Measurements from ENCODE around the gene PRKCA.

PRKCA gene

DNA sequence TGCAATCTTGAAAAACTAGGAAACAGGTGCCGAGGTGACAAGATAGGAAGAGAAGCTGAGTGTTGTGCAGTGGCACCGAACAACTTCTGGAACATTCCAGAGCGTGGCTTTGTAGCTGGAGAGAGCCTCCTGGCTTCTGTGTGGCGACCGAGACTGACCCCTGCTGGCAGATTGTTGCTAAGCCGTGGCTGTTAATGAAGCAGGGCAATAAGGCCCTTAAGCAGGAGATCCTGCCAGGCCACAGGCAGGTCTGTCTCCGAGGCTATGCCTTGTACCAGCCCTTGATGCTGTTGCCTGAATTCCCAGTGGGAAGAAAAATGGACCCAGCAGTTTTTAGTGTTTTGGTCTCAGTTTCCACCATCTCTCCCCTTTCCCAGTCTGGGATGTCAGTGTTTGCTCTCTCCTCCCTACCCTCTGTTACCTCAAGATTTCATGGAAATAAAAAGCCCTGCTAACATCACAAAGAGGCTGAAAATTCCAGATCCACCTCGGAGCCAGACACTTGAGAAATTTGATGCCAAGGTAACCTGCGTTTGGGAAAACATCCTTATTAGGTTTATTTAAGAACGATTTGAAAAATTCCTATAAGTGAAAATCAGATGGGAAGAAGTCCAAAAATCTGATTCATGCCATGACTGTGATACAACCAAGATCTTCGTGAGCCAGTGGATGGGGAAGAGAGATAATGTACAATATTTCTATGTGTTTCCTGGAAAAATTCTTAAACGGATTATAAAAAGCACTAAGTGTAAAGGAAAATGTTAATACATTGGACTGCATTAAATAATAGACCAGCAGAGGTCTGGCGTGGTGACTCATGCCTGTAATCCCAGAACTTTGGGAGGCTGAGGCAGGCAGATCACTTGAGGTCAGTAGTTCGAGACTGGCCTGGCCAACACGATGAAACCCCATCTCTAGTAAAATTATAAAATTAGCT, 265.1 kb downstream of the PRKCA start:
- ATAC-seq = peak; percentile 89
- TF ChIP-seq TSHZ2 (CRISPR knock-in tag; IDR thresholded peaks at IDR 0.05) (peak; percentile 46), ZC3H10 (CRISPR knock-in tag; IDR thresholded peaks at IDR 0.05) (peak; percentile 78), RARB (CRISPR knock-in tag; IDR thresholded peaks at IDR 0.05) (peak; percentile 44; the same call in 1 of the 2 replicates), ISL1 (CRISPR knock-in tag; IDR thresholded peaks at IDR 0.05) (peak; percentile 100), GLIS3 (CRISPR knock-in tag; IDR thresholded peaks at IDR 0.05) (peak; percentile 96), ESRRG (CRISPR knock-in tag; IDR thresholded peaks at IDR 0.05) (peak; percentile 84; the same call in 1 of the 2 replicates), CSRNP3 (CRISPR knock-in tag; IDR thresholded peaks at IDR 0.05) (peak; percentile 87; the same call in 1 of the 2 replicates), SNAI2 (CRISPR knock-in tag; IDR thresholded peaks at IDR 0.05) (peak; percentile 75; the same call in 1 of the 2 replicates), CSDC2 (CRISPR knock-in tag; IDR thresholded peaks at IDR 0.05) (peak; percentile 87), TOX (CRISPR knock-in tag; IDR thresholded peaks at IDR 0.05; ENCODE audit: borderline replicate concordance) (no peak; the same call in 1 of the 2 replicates), ZFP30 (CRISPR knock-in tag; IDR thresholded peaks at IDR 0.05) (0 out of 2 replicates have a peak, but pooled peaks have one; percentile 1), BACH2 (CRISPR knock-in tag; IDR thresholded peaks at IDR 0.05; ENCODE audit: borderline replicate concordance) (no peak), ZNF8 (CRISPR knock-in tag; IDR thresholded peaks at IDR 0.05) (peak; percentile 21; the same call in 1 of the 2 replicates), OSR1 (CRISPR knock-in tag; IDR thresholded peaks at IDR 0.05) (no peak), PPARA (CRISPR knock-in tag; IDR thresholded peaks at IDR 0.05; ENCODE audit: borderline replicate concordance) (no peak), CREB5 (CRISPR knock-in tag; IDR thresholded peaks at IDR 0.05; ENCODE audit: low read depth) (peak; percentile 74), TCF4 (CRISPR knock-in tag; IDR thresholded peaks at IDR 0.05; ENCODE audit: borderline replicate concordance) (peak; percentile 84), ZNF565 (CRISPR knock-in tag; conservative IDR thresholded peaks at IDR 0.05; ENCODE audit: low read depth) (0 out of 2 replicates have a peak, but pooled peaks have one; percentile 51), ZNF70 (CRISPR knock-in tag; IDR thresholded peaks at IDR 0.05) (no peak), ZFP3 (CRISPR knock-in tag; IDR thresholded peaks at IDR 0.05) (peak; percentile 48; the same call in 1 of the 2 replicates), ARNTL (CRISPR knock-in tag; IDR thresholded peaks at IDR 0.05; ENCODE audit: borderline replicate concordance, low read depth) (no peak), PATZ1 (CRISPR knock-in tag; IDR thresholded peaks at IDR 0.05; ENCODE audit: borderline replicate concordance) (peak; percentile 88)
- TF ChIP-seq, protein P1, sequence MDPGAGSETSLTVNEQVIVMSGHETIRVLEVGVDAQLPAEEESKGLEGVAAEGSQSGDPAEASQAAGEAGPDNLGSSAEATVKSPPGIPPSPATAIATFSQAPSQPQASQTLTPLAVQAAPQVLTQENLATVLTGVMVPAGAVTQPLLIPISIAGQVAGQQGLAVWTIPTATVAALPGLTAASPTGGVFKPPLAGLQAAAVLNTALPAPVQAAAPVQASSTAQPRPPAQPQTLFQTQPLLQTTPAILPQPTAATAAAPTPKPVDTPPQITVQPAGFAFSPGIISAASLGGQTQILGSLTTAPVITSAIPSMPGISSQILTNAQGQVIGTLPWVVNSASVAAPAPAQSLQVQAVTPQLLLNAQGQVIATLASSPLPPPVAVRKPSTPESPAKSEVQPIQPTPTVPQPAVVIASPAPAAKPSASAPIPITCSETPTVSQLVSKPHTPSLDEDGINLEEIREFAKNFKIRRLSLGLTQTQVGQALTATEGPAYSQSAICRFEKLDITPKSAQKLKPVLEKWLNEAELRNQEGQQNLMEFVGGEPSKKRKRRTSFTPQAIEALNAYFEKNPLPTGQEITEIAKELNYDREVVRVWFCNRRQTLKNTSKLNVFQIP (CRISPR knock-in tag; IDR thresholded peaks at IDR 0.05; ENCODE audit: borderline replicate concordance, low read depth) = peak; percentile 11; the same call in 1 of the 2 replicates
